GM06990 (cell line): ENCODE measurements around the gene PHACTR2.

Experiments
- DNase-seq: peaks from one replicate; pipeline ENCODE4 v3.0.0-alpha.2; 2011; ENCODE audit not compliant: insufficient read length; ENCODE audit errors: extremely low read depth
- H3K27me3 ChIP-seq: replicated peaks from 2 replicates; pipeline ENCODE4 v1.6.0; 2011; ENCODE audit warnings: low read length; ENCODE audit not compliant: control insufficient read depth, insufficient read depth
- H3K36me3 ChIP-seq: 2 replicates; pipeline ENCODE4 v1.5.1; 2011; ENCODE audit warnings: low read length; ENCODE audit not compliant: control insufficient read depth, insufficient read depth
- H3K4me3 ChIP-seq: replicated peaks from 2 replicates; pipeline ENCODE4 v1.5.1; 2011; ENCODE audit warnings: low read depth, mild to moderate bottlenecking, control low read depth, low read length
- TF ChIP-seq, protein P1 (sequence below): IDR thresholded peaks from 2 replicates; pipeline ENCODE4 v1.5.1; 2011; ENCODE audit warnings: low read length, control low read depth, mild to moderate bottlenecking, inconsistent platforms; ENCODE audit not compliant: insufficient read depth, poor library complexity, severe bottlenecking

The PHACTR2 gene

DNA sequence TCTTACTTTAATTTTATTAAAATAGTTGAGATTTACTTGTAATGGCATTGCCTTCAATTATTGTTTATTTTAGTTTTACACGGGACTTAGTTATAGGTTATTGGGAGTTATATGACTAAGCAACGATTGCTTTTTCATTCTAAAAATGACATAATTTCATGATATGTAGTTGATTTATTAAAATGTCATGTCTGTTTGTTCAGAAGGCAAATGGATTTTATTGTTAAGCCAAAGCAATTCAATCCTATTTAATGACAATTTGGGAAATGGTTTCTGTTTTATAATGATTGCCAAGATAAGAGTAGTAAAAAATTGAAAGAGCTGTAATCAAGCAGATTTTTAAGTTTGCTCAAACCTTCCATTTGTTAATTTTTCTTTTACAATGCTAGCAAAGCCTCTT, 74.7 kb downstream of the PHACTR2 start:
- TF ChIP-seq, protein P1, sequence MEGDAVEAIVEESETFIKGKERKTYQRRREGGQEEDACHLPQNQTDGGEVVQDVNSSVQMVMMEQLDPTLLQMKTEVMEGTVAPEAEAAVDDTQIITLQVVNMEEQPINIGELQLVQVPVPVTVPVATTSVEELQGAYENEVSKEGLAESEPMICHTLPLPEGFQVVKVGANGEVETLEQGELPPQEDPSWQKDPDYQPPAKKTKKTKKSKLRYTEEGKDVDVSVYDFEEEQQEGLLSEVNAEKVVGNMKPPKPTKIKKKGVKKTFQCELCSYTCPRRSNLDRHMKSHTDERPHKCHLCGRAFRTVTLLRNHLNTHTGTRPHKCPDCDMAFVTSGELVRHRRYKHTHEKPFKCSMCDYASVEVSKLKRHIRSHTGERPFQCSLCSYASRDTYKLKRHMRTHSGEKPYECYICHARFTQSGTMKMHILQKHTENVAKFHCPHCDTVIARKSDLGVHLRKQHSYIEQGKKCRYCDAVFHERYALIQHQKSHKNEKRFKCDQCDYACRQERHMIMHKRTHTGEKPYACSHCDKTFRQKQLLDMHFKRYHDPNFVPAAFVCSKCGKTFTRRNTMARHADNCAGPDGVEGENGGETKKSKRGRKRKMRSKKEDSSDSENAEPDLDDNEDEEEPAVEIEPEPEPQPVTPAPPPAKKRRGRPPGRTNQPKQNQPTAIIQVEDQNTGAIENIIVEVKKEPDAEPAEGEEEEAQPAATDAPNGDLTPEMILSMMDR, result no peak
- H3K4me3 ChIP-seq, result no peak overlapping the region
- H3K27me3 ChIP-seq, result no peaks in the 10 kb centered on the region
- no peak for DNase-seq
- no peaks in the 10 kb centered on the region for H3K36me3 ChIP-seq

DNA sequence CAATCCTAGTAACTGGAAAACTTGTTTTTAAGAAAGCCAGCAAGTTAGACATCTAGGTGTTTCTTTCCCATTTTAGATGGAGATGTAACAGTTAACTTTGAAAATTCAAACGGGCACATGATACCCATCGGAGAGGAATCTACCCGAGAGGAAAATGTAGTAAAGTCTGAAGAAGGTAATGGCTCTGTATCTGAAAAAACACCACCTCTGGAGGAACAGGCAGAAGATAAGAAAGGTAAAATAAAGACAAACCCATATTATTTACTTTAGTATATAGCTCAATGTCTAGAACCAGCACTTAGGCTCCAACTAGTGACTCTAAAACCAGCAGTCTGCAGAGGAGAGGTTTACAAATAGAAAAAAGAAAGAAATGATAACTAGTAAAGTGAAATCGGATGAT, 75.9 kb downstream of the PHACTR2 start:
- no peaks in the 10 kb centered on the region for H3K27me3 ChIP-seq
- DNase-seq, result no peak
- H3K36me3 ChIP-seq, result no peaks in the 10 kb centered on the region
- TF ChIP-seq, protein P1, result no peak
- H3K4me3 ChIP-seq, result no peak overlapping the region

DNA sequence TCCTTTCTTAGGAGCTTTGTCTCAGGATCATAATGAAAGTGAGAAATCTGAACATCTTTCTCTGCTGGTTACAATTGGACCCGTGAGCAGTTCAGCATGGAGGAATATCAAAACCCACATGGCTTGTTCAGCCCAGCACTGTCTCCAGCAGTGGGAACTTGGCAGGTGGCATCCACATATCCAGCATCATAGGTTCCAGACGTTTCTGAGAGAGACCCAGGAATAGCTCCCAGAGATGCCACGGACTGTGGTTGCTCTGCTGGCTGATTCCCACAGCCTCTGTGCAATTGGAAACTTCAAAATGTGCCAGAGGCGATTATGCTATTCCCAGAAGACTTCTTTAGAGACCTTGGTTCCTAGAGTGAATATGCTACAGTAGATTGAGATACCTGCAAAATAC, 76.4 kb downstream of the PHACTR2 start:
- TF ChIP-seq, protein P1, result no peak
- H3K36me3 ChIP-seq, result no peaks in the 10 kb centered on the region
- H3K4me3 ChIP-seq, result no peak overlapping the region
- no peaks in the 10 kb centered on the region for H3K27me3 ChIP-seq
- DNase-seq, result no peak

DNA sequence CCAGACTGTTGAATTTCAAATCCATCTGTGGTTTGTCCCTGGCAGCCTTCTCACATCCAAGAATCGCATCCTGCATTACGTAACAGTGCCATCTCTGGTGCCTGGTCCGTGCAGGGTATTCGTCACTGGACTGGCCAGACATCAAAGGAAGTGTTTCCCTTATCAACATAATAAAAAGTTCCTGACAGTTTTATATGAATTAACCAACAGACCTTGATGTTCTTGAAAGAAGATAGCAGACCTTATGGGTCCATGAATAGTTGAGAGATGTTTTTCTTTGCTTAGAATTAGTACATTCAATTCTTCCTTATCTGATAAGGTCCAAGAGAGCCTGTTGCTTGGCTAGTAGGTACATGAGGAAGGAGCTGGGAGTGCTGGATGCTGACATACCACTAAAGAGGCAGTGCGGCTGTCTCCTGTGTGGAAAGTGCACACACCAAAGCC, 77.6 kb downstream of the PHACTR2 start:
- H3K27me3 ChIP-seq, result no peaks in the 10 kb centered on the region
- H3K4me3 ChIP-seq, result no peak overlapping the region
- TF ChIP-seq, protein P1, result no peak
- DNase-seq, result no peak
- H3K36me3 ChIP-seq, result no peaks in the 10 kb centered on the region

DNA sequence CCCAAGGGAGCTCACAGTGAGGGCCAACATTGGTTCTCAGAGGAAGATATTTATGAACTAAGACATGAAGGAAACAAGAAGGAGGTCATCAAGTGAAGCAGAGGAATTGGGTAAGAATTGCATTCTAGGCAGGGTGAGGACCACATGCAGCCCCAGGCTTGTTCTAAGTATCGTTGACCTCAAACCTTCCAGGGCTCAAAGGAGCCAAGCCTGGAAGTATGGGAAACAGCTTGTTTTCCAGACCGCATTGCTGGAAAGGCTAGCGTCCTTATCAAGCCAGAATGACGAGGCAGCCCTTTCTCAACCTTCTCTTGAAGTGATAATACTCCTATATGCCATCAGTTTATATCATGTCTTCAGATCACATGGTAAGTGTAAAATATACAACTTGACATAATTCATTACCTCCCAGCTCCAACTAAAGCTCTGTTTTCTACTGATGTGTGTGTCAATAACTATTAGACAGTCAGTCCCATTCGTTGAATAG, 79.6 kb downstream of the PHACTR2 start:
- H3K27me3 ChIP-seq, result no peaks in the 10 kb centered on the region
- H3K36me3 ChIP-seq, result no peaks in the 10 kb centered on the region
- H3K4me3 ChIP-seq, result no peak overlapping the region
- no peak for DNase-seq
- TF ChIP-seq, protein P1, result no peak

DNA sequence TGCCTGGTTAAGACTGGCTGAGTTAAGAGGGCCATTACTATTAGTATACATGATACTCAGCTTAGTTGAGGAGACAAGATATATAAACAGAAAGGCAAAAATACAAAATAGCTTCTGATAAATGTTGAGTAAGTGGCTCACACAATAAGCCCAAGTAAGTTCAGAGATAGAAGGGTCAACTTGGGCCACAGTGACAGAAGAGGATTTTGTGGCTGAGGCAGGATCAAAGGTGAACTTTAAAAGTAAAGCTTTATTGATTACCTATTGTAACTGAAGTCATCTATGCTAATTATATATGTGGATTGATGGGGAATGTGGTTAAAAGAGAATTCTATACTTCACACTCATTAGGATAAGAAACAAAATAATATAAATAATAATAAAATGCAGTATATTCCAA, 80.8 kb downstream of the PHACTR2 start:
- TF ChIP-seq, protein P1, result no peak
- Histone ChIP-seq H3K36me3 (no peaks in the 10 kb centered on the region), H3K4me3 (no peak overlapping the region), H3K27me3 (no peaks in the 10 kb centered on the region)
- no peak for DNase-seq
